Activated naive CD4-positive, alpha-beta T cell treated with anti-CD3 and anti-CD28 coated beads for 36 hours (primary cell): ENCODE data around the gene PPP1R9B. TPM values are rescaled to one million over a fixed set of nuclear protein-coding genes. Genes with fewer than 3 reads are reported as not detected.

ENCODE experiments used
- CTCF ChIA-PET: fragments of 350-600 bp; sonication (Branson Sonifier 250); formaldehyde crosslinking; loops from one replicate; lab custom pipeline; 2021; ENCODE audit warnings: antibody characterized with exemption; lab: Charles Lee
- DNase-seq: peaks from one replicate; pipeline ENCODE4 v3.0.0-alpha.2; 2020
- H3K27ac Mint-ChIP-seq: one replicate; pipeline ENCODE4 v1.8.0; 2021; ENCODE audit warnings: mild to moderate bottlenecking, mixed read lengths
- H3K27me3 Mint-ChIP-seq: one replicate; pipeline ENCODE4 v1.8.0; 2021; ENCODE audit warnings: low read depth, mixed read lengths
- H3K36me3 Mint-ChIP-seq: one replicate; pipeline ENCODE4 v1.8.0; 2021; ENCODE audit warnings: low read depth, mixed read lengths
- H3K4me1 Mint-ChIP-seq: one replicate; pipeline ENCODE4 v1.8.0; 2021; ENCODE audit warnings: low read depth, mixed read lengths
- H3K4me3 Mint-ChIP-seq: one replicate; pipeline ENCODE4 v1.8.0; 2021; ENCODE audit warnings: mild to moderate bottlenecking, moderate library complexity, mixed read lengths
- H3K9me3 Mint-ChIP-seq: one replicate; pipeline ENCODE4 v1.8.0; 2021; ENCODE audit warnings: mixed read lengths
- intact Hi-C: fragments of 100-400 bp; cut with micrococcal nuclease; formaldehyde crosslinking; loops from one replicate; pipeline ENCODE4 v1.15.1; 2023
- total RNA-seq, 2 experiments: library from RNA; stranded (reverse); gene quantifications; one replicate each; pipeline ENCODE4 v1.2.3, GENCODE V29; 2021

PPP1R9B gene
- total RNA-seq, 2 experiments from 2014 or later, result 67.7 TPM

- intact Hi-C loops, result loop anchor here (1.0 kb wide), 4 partner anchors 10 to 66 kb away; partner anchors contain the start of gene PDK2
- H3K27ac Mint-ChIP-seq, result peak overlapping the region; percentile 96
- H3K9me3 Mint-ChIP-seq, result no peaks in the 10 kb centered on the region
- no peaks in the 10 kb centered on the region for H3K36me3 Mint-ChIP-seq
- peak; percentile 97 for DNase-seq
- H3K4me3 Mint-ChIP-seq, result peak overlapping the region; percentile 64
- CTCF ChIA-PET, result interaction anchor here (0.6 to 2.8 kb wide), 30 partner anchors 9 to 405 kb away, joined by 3 to 44 read pairs (median 4); partner anchors contain the start of genes PDK2, PPP1R9B and SAMD14
- H3K4me1 Mint-ChIP-seq, result peaks cover 35% of the 10 kb centered on the region
- no peaks in the 10 kb centered on the region for H3K27me3 Mint-ChIP-seq
These were observed 10.8 kb upstream of the PPP1R9B start for GRCh38 chr17:50161023-50161910.

GRCh38 chr17:50157891-50158290 lies 7.4 kb upstream of the PPP1R9B start:
- CTCF ChIA-PET, result interaction anchor here (0.7 to 0.8 kb wide), 2 partner anchors 12 to 40 kb away, joined by 3 read pairs; no protein-coding TSS in a partner anchor
- H3K4me1 Mint-ChIP-seq, result peaks cover 40% of the 10 kb centered on the region
- H3K36me3 Mint-ChIP-seq, result no peaks in the 10 kb centered on the region
- intact Hi-C loops, result no loop called here
- no peak overlapping the region for H3K4me3 Mint-ChIP-seq
- H3K27me3 Mint-ChIP-seq, result no peaks in the 10 kb centered on the region
- no peaks in the 10 kb centered on the region for H3K9me3 Mint-ChIP-seq
- DNase-seq, result no peak
- no peak overlapping the region for H3K27ac Mint-ChIP-seq

- Mint-ChIP-seq H3K27me3 (no peaks in the 10 kb centered on the region), H3K9me3 (no peaks in the 10 kb centered on the region), H3K4me3 (no peak overlapping the region), H3K36me3 (no peaks in the 10 kb centered on the region), H3K4me1 (peaks cover 30% of the 10 kb centered on the region), H3K27ac (no peak overlapping the region)
- intact Hi-C loops, result no loop called here
- CTCF ChIA-PET, result interaction anchor here (0.8 to 1.5 kb wide), 6 partner anchors 9 to 137 kb away, joined by 3 to 8 read pairs (median 5); no protein-coding TSS in a partner anchor
- no peak for DNase-seq
These were observed 4.8 kb upstream of the PPP1R9B start for GRCh38 chr17:50155115-50155819.

- no peak overlapping the region for H3K4me3 Mint-ChIP-seq
- no peak for DNase-seq
These were observed 4.1 kb upstream of the PPP1R9B start for GRCh38 chr17:50154604-50155003.

GRCh38 chr17:50153650-50154575 lies 3.4 kb upstream of the PPP1R9B start:
- Mint-ChIP-seq H3K4me3 (no peak overlapping the region), H3K27me3 (no peaks in the 10 kb centered on the region), H3K9me3 (no peaks in the 10 kb centered on the region), H3K36me3 (peaks cover 2% of the 10 kb centered on the region), H3K4me1 (peaks cover 30% of the 10 kb centered on the region), H3K27ac (no peak overlapping the region)
- intact Hi-C loops, result loop anchor here (5.0 kb wide), 1 partner anchor 417 kb away; no protein-coding TSS in a partner anchor
- DNase-seq, result no peak
- CTCF ChIA-PET, result interaction anchor here (1.0 to 1.3 kb wide), 3 partner anchors 14 to 36 kb away, joined by 4 to 7 read pairs (median 4); no protein-coding TSS in a partner anchor

More at GRCh38 chr17:50154604-50155003, 4.1 kb upstream of the PPP1R9B start:
- Mint-ChIP-seq H3K36me3 (no peaks in the 10 kb centered on the region), H3K9me3 (no peaks in the 10 kb centered on the region), H3K4me1 (peaks cover 30% of the 10 kb centered on the region), H3K27me3 (no peaks in the 10 kb centered on the region), H3K27ac (no peak overlapping the region)
- intact Hi-C loops, result loop anchor here (5.0 kb wide), 1 partner anchor 417 kb away; no protein-coding TSS in a partner anchor
- CTCF ChIA-PET, result interaction anchor here (1.0 to 1.3 kb wide), 3 partner anchors 14 to 37 kb away, joined by 4 to 7 read pairs (median 4); no protein-coding TSS in a partner anchor

- H3K4me3 Mint-ChIP-seq, result no peak overlapping the region
- no peak for DNase-seq
- peaks cover 10% of the 10 kb centered on the region for H3K36me3 Mint-ChIP-seq
- peak overlapping the region; percentile 96 for H3K27ac Mint-ChIP-seq
- intact Hi-C loops, result loop anchor here (5.0 kb wide), 1 partner anchor 415 kb away; no protein-coding TSS in a partner anchor
- H3K4me1 Mint-ChIP-seq, result peaks cover 30% of the 10 kb centered on the region
- CTCF ChIA-PET, result interaction anchor here (0.6 to 3.6 kb wide), 10 partner anchors 9 to 295 kb away, joined by 3 to 32 read pairs (median 4); no protein-coding TSS in a partner anchor
- no peaks in the 10 kb centered on the region for H3K9me3 Mint-ChIP-seq
- no peaks in the 10 kb centered on the region for H3K27me3 Mint-ChIP-seq
These were observed 2.3 kb upstream of the PPP1R9B start for GRCh38 chr17:50152736-50153135.

- DNase-seq, result peak; percentile 72
- H3K27me3 Mint-ChIP-seq, result no peaks in the 10 kb centered on the region
- H3K4me3 Mint-ChIP-seq, result peak overlapping the region; percentile 88
- intact Hi-C loops, result loop anchor here (1.0 to 5.0 kb wide), 4 partner anchors 9 to 415 kb away; no protein-coding TSS in a partner anchor
- CTCF ChIA-PET, result interaction anchor here (0.6 to 3.6 kb wide), 13 partner anchors 9 to 295 kb away, joined by 3 to 32 read pairs (median 4); no protein-coding TSS in a partner anchor
- peaks cover 16% of the 10 kb centered on the region for H3K36me3 Mint-ChIP-seq
- H3K4me1 Mint-ChIP-seq, result peaks cover 37% of the 10 kb centered on the region
- H3K27ac Mint-ChIP-seq, result peak overlapping the region; percentile 96
- H3K9me3 Mint-ChIP-seq, result no peaks in the 10 kb centered on the region
These were observed 1.6 kb upstream of the PPP1R9B start for GRCh38 chr17:50151937-50152547.

- CTCF ChIA-PET, result interaction anchor here (0.6 to 3.6 kb wide), 12 partner anchors 10 to 1275 kb away, joined by 3 to 32 read pairs (median 4); no protein-coding TSS in a partner anchor
- peak; percentile 94 for DNase-seq
- Mint-ChIP-seq H3K9me3 (no peaks in the 10 kb centered on the region), H3K27ac (peak overlapping the region; percentile 96), H3K4me3 (peak overlapping the region; percentile 88), H3K4me1 (peaks cover 44% of the 10 kb centered on the region), H3K36me3 (peaks cover 19% of the 10 kb centered on the region), H3K27me3 (no peaks in the 10 kb centered on the region)
- intact Hi-C loops, result loop anchor here (1.0 to 5.0 kb wide), 4 partner anchors 10 to 414 kb away; no protein-coding TSS in a partner anchor
These were observed 812 bp upstream of the PPP1R9B start for GRCh38 chr17:50151041-50151936.

GRCh38 chr17:50149417-50150353 lies 792 bp downstream of the PPP1R9B start:
- DNase-seq, result peak; percentile 59
- Mint-ChIP-seq H3K4me3 (peak overlapping the region; percentile 98), H3K27me3 (no peaks in the 10 kb centered on the region), H3K36me3 (peaks cover 25% of the 10 kb centered on the region), H3K27ac (peak overlapping the region; percentile 96), H3K4me1 (peaks cover 50% of the 10 kb centered on the region), H3K9me3 (no peaks in the 10 kb centered on the region)
- CTCF ChIA-PET, result interaction anchor here (0.7 to 3.6 kb wide), 6 partner anchors 10 to 57 kb away, joined by 4 to 21 read pairs (median 8); no protein-coding TSS in a partner anchor
- intact Hi-C loops, result loop anchor here (2.0 to 5.0 kb wide), 3 partner anchors 33 to 717 kb away; partner anchors contain the start of gene TOB1
